ENCODE results near the gene GUF1.
A peak's percentile ranks its signal among the peaks of the same experiment; 100 is the strongest.
"Not testable (repeated sequence)": the region's sequence is repeated elsewhere in the genome, so short reads cannot be mapped to it uniquely, and the experiment has no call there.

Gene GUF1

GRCh38 chr4:44704673-44705072 lies 26.5 kb downstream of the GUF1 start:
- no peak for DNase-seq (ENCODE audit: low read depth in 1 of 2, low spot score in 1 of 2)

GRCh38 chr4:44713125-44713524 lies 34.9 kb downstream of the GUF1 start:
- DNase-seq (ENCODE audit: low read depth in 1 of 2, low spot score in 1 of 2): no peak

- no peak for DNase-seq (ENCODE audit: low read depth in 1 of 2, low spot score in 1 of 2)
Measured at GRCh38 chr4:44716597-44716996, 38.4 kb downstream of the GUF1 start.

GRCh38 chr4:44720371-44720770 lies 42.2 kb downstream of the GUF1 start:
- DNase-seq (ENCODE audit: low read depth in 1 of 2, low spot score in 1 of 2): no peak

GRCh38 chr4:44722001-44722400 lies 43.8 kb downstream of the GUF1 start:
- DNase-seq (ENCODE audit: low read depth in 1 of 2, low spot score in 1 of 2): no peak

GRCh38 chr4:44725166-44725565 lies 46.9 kb downstream of the GUF1 start:
- DNase-seq (ENCODE audit: low read depth in 1 of 2, low spot score in 1 of 2): no peak

- no peak for DNase-seq (ENCODE audit: low read depth in 1 of 2, low spot score in 1 of 2)
Measured at GRCh38 chr4:44725726-44726037, 47.5 kb downstream of the GUF1 start.

- DNase-seq (ENCODE audit: low read depth in 1 of 2, low spot score in 1 of 2): peak; percentile 57 to 69
Measured at GRCh38 chr4:44726038-44726871, 48.0 kb downstream of the GUF1 start, which contains the start of gene GNPDA2. Gene GNPDA2 (minus strand): TSS chr4:44726556. CDS start chr4:44722207, 4,349 bp downstream.

- no peak for DNase-seq (ENCODE audit: low read depth in 1 of 2, low spot score in 1 of 2)
Measured at GRCh38 chr4:44727471-44727870, 49.3 kb downstream of the GUF1 start.

- not testable (repeated sequence) for DNase-seq (ENCODE audit: low read depth in 1 of 2, low spot score in 1 of 2)
Measured at GRCh38 chr4:44728694-44729093, 50.5 kb downstream of the GUF1 start.

- no peak for DNase-seq (ENCODE audit: low read depth in 1 of 2, low spot score in 1 of 2)
Measured at GRCh38 chr4:44736900-44737299, 58.7 kb downstream of the GUF1 start.

- no peak for DNase-seq (ENCODE audit: low read depth in 1 of 2, low spot score in 1 of 2)
Measured at GRCh38 chr4:44738615-44739014, 60.4 kb downstream of the GUF1 start.

- DNase-seq (ENCODE audit: low read depth in 1 of 2, low spot score in 1 of 2): no peak
Measured at GRCh38 chr4:44740201-44740600, 62.0 kb downstream of the GUF1 start.

Measured in activated CD4-positive, alpha-beta T cell treated with anti-CD3 and anti-CD28 coated beads, Interleukin-2, amount 50 U/mL, for 24 hours (primary cell).